Astrocyte (in vitro differentiated cells and primary cell): ENCODE results near the gene GJA9. TPM values are rescaled to one million over a fixed set of nuclear protein-coding genes. Genes with fewer than 3 reads are reported as not detected.

Experiments used
- DNase-seq: peaks from one replicate; pipeline ENCODE4 v3.0.0-alpha.2; 2010; ENCODE audit warnings: low read depth
- FAIRE-seq: peaks from 2 replicates; lab custom pipeline; 2011; peaks lifted over from hg19 to GRCh38; lab: Jason Lieb, UNC
- H2AFZ ChIP-seq: 2 replicates; pipeline ENCODE4 v1.6.0; 2012; ENCODE audit warnings: low read depth, low read length, inconsistent platforms
- H3K27ac ChIP-seq: 2 replicates; pipeline ENCODE4 v1.5.1; 2011; ENCODE audit warnings: low read depth, low read length, inconsistent platforms
- H3K27me3 ChIP-seq: 2 replicates; pipeline ENCODE4 v1.6.0; 2011; ENCODE audit warnings: low read length, inconsistent platforms; ENCODE audit not compliant: insufficient read depth
- H3K36me3 ChIP-seq: 2 replicates; pipeline ENCODE4 v1.5.1; 2011; ENCODE audit warnings: low read length, inconsistent platforms; ENCODE audit not compliant: insufficient read depth
- H3K4me1 ChIP-seq: 2 replicates; pipeline ENCODE4 v1.5.1; 2011; ENCODE audit warnings: low read length, inconsistent platforms; ENCODE audit not compliant: insufficient read depth
- H3K4me2 ChIP-seq: 2 replicates; pipeline ENCODE4 v1.6.0; 2012; ENCODE audit warnings: low read length, inconsistent platforms
- H3K4me3 ChIP-seq: 2 replicates; pipeline ENCODE4 v1.5.1; 2011; ENCODE audit warnings: low read depth, mild to moderate bottlenecking, low read length, inconsistent platforms; ENCODE audit not compliant: insufficient read depth
- H3K79me2 ChIP-seq: 2 replicates; pipeline ENCODE4 v1.6.0; 2012; ENCODE audit warnings: mild to moderate bottlenecking, low read length, inconsistent platforms; ENCODE audit not compliant: insufficient read depth
- H3K9ac ChIP-seq: 2 replicates; pipeline ENCODE4 v1.6.0; 2012; ENCODE audit warnings: mild to moderate bottlenecking, low read length, inconsistent platforms
- H3K9me3 ChIP-seq: 2 replicates; pipeline ENCODE4 v1.5.1; 2012; ENCODE audit warnings: low read depth, mild to moderate bottlenecking, low read length, inconsistent platforms; ENCODE audit not compliant: insufficient read depth
- H4K20me1 ChIP-seq: 2 replicates; pipeline ENCODE4 v1.6.0; 2012; ENCODE audit warnings: low read length, inconsistent platforms; ENCODE audit not compliant: insufficient read depth
- H3K27ac Mint-ChIP-seq: one replicate; pipeline ENCODE4 v1.8.0; 2021; ENCODE audit warnings: mild to moderate bottlenecking, mixed read lengths; ENCODE audit not compliant: unreplicated experiment
- H3K27me3 Mint-ChIP-seq: one replicate; pipeline ENCODE4 v1.8.0; 2021; ENCODE audit warnings: low read depth, mixed read lengths; ENCODE audit not compliant: unreplicated experiment
- H3K36me3 Mint-ChIP-seq: one replicate; pipeline ENCODE4 v1.8.0; 2021; ENCODE audit warnings: low read depth, mixed read lengths; ENCODE audit not compliant: unreplicated experiment
- H3K4me1 Mint-ChIP-seq: one replicate; pipeline ENCODE4 v1.8.0; 2021; ENCODE audit warnings: low read depth, mixed read lengths; ENCODE audit not compliant: unreplicated experiment
- H3K4me3 Mint-ChIP-seq: one replicate; pipeline ENCODE4 v1.8.0; 2021; ENCODE audit warnings: mild to moderate bottlenecking, moderate library complexity, mixed read lengths; ENCODE audit not compliant: unreplicated experiment
- H3K9me3 Mint-ChIP-seq: one replicate; pipeline ENCODE4 v1.8.0; 2021; ENCODE audit warnings: mild to moderate bottlenecking, mixed read lengths; ENCODE audit not compliant: unreplicated experiment
- EZH2 ChIP-seq: IDR thresholded peaks from 2 replicates; pipeline ENCODE4 v1.6.1; 2012; ENCODE audit warnings: mild to moderate bottlenecking, low read length, inconsistent platforms; ENCODE audit not compliant: insufficient read depth
- total RNA-seq: library from RNA; stranded (reverse); gene quantifications from 2 replicates; pipeline ENCODE4 v1.2.1, GENCODE V29; 2021
- TF ChIP-seq, protein P1 (sequence below): IDR thresholded peaks from 2 replicates; pipeline ENCODE4 v1.5.1; 2011; ENCODE audit warnings: low read depth, mild to moderate bottlenecking, inconsistent platforms, low read length, moderate library complexity; ENCODE audit not compliant: insufficient read depth

Gene GJA9
- total RNA-seq, 1 donor from 2014 or later = not detected

DNA sequence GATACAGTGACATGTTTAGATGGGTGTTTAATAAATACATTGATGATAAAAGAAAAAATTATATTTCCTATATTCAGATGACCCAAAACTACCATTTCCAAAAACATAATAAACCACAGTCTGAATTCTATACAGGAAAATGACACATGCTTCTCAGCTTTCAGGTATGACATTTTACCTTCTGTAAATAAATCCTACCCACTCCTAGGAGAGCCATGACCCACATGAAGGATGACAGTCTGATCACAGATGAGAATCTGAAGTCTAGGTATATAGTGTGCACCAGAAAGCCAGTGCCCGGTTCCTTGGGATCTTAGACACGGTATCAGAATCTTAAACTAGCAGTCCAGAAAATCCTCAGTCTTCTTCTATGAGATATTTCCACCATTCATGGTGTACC lies 3.7 kb upstream of the GJA9 start:
- Mint-ChIP-seq H3K27ac (no peak overlapping the region), H3K4me3 (no peak overlapping the region), H3K9me3 (no peaks in the 10 kb centered on the region), H3K27me3 (no peaks in the 10 kb centered on the region), H3K36me3 (peaks cover 3% of the 10 kb centered on the region), H3K4me1 (no peaks in the 10 kb centered on the region)
- no peak for DNase-seq
- Histone ChIP-seq H3K9me3 (no peaks in the 10 kb centered on the region), H2AFZ (no peak overlapping the region), H3K36me3 (no peaks in the 10 kb centered on the region), H3K4me1 (no peaks in the 10 kb centered on the region), H3K9ac (no peak overlapping the region), H3K4me2 (no peak overlapping the region), H3K79me2 (no peaks in the 10 kb centered on the region), H3K4me3 (no peak overlapping the region), H3K27me3 (no peaks in the 10 kb centered on the region), H4K20me1 (peaks cover 3% of the 10 kb centered on the region), H3K27ac (no peak overlapping the region)
- FAIRE-seq = no peak
- TF ChIP-seq, protein P1, sequence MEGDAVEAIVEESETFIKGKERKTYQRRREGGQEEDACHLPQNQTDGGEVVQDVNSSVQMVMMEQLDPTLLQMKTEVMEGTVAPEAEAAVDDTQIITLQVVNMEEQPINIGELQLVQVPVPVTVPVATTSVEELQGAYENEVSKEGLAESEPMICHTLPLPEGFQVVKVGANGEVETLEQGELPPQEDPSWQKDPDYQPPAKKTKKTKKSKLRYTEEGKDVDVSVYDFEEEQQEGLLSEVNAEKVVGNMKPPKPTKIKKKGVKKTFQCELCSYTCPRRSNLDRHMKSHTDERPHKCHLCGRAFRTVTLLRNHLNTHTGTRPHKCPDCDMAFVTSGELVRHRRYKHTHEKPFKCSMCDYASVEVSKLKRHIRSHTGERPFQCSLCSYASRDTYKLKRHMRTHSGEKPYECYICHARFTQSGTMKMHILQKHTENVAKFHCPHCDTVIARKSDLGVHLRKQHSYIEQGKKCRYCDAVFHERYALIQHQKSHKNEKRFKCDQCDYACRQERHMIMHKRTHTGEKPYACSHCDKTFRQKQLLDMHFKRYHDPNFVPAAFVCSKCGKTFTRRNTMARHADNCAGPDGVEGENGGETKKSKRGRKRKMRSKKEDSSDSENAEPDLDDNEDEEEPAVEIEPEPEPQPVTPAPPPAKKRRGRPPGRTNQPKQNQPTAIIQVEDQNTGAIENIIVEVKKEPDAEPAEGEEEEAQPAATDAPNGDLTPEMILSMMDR = no peak
- TF ChIP-seq EZH2 = no peak

DNA sequence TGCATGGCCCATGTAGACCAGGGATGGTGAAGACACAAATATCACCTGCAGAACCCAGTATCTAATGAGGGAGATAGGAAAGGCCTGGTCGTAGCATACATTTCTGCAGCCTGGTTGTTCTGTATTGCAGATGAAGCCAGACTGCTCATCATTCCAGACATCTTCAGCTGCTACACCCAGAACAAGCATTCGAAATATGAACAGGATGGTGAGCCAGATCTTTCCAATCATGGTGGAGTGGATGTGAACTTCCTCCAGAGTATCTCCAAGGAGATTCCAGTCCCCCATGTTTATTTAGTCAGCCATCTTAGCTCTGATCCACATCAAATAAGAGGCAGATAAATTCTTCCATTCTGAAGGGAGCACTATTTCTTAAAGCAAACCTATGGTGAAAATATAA lies 5.6 kb downstream of the GJA9 start:
- peaks cover 8% of the 10 kb centered on the region for H4K20me1 ChIP-seq
- no peak overlapping the region for H3K9ac ChIP-seq
- no peak for FAIRE-seq
- H3K27me3 ChIP-seq = no peaks in the 10 kb centered on the region
- Mint-ChIP-seq H3K27ac (no peak overlapping the region), H3K4me1 (peaks cover 6% of the 10 kb centered on the region), H3K27me3 (no peaks in the 10 kb centered on the region), H3K4me3 (no peak overlapping the region), H3K36me3 (peaks cover 2% of the 10 kb centered on the region), H3K9me3 (no peaks in the 10 kb centered on the region)
- H3K4me3 ChIP-seq = no peak overlapping the region
- H3K4me2 ChIP-seq = no peak overlapping the region
- H3K27ac ChIP-seq = no peak overlapping the region
- no peaks in the 10 kb centered on the region for H3K36me3 ChIP-seq
- no peaks in the 10 kb centered on the region for H3K9me3 ChIP-seq
- TF ChIP-seq EZH2 = no peak
- TF ChIP-seq, protein P1 = no peak
- H3K79me2 ChIP-seq = peaks cover 28% of the 10 kb centered on the region
- no peak for DNase-seq
- H3K4me1 ChIP-seq = peaks cover 11% of the 10 kb centered on the region
- H2AFZ ChIP-seq = no peak overlapping the region
